Tibial nerve (tissue), 4 donors: ENCODE measurements around the gene FMN2. TPM values are rescaled to one million over a fixed set of nuclear protein-coding genes. Genes with fewer than 3 reads are reported as not detected.

Source experiments
- DNase-seq, 2 donors: peaks; one replicate each; pipeline ENCODE4 v3.0.0-alpha.2; 2019; ENCODE audit warnings: low spot score in 2 of 2
- H3K27ac ChIP-seq, 4 donors: fragments of 200-600 bp; sonication (generic) in 3 of 4; one replicate each; pipeline ENCODE4 v1.5.1; 2017 to 2019; ENCODE audit warnings: mild to moderate bottlenecking in 1 of 4
- H3K27me3 ChIP-seq, 2 donors: fragments of 200-600 bp; sonication (generic) in 1 of 2; one replicate each; pipeline versions ENCODE4 v1.5.1 to v1.6.0; 2017 to 2019
- H3K36me3 ChIP-seq, 3 donors: fragments of 200-600 bp; sonication (generic); one replicate each; pipeline ENCODE4 v1.5.1; 2018 to 2019
- H3K4me1 ChIP-seq, 4 donors: fragments of 200-600 bp; sonication (generic) in 3 of 4; one replicate each; pipeline ENCODE4 v1.5.1; 2017 to 2019
- H3K4me3 ChIP-seq, 4 donors: fragments of 200-600 bp; sonication (generic) in 3 of 4; one replicate each; pipeline ENCODE4 v1.5.1; 2017 to 2019; ENCODE audit warnings: mild to moderate bottlenecking in 1 of 4, moderate library complexity in 1 of 4
- H3K9me3 ChIP-seq, 4 donors: fragments of 200-600 bp; sonication (generic) in 3 of 4; one replicate each; pipeline ENCODE4 v1.5.1; 2017 to 2019
- CTCF ChIP-seq, 5 experiments: fragments of 200-600 bp in 3 of 5; fragments of 450-650 bp in 2 of 5; sonication (generic) in 3 of 5; IDR thresholded peaks; one replicate each; pipeline ENCODE4 v1.5.1; 2016 to 2019; ENCODE audit warnings: antibody characterized with exemption in 5 of 5, mild to moderate bottlenecking in 3 of 5, moderate library complexity in 2 of 5
- EP300 ChIP-seq, 2 donors: sonication (generic); formaldehyde crosslinking; IDR thresholded peaks; one replicate each; pipeline ENCODE4 v1.6.1; 2017; ENCODE audit warnings: antibody characterized with exemption in 2 of 2, mild to moderate bottlenecking in 1 of 2
- POLR2A ChIP-seq, 2 donors: fragments of 450-650 bp; IDR thresholded peaks; one replicate each; pipeline ENCODE4 v1.6.1; 2017; ENCODE audit warnings: antibody characterized with exemption in 2 of 2, mild to moderate bottlenecking in 2 of 2, moderate library complexity in 2 of 2
- WGBS, 2 donors: methylation state at CpG; one replicate each; pipeline ENCODE4 v1.1.5; 2018; 5-methylcytosine and 5-hydroxymethylcytosine counted together
- total RNA-seq, 4 donors: library from RNA; depleted of rRNA; stranded (reverse); fragments of >200 nt; gene quantifications; one replicate each; pipeline ENCODE4 v1.1.0, GENCODE V29; 2016

Gene FMN2
- total RNA-seq, 4 donors from 2014 or later = 16.7 to 24.9 (median 24.4) TPM

GRCh38 chr1:240295811-240296210, 204.1 kb downstream of the FMN2 start:
- H3K36me3 ChIP-seq = no peaks in the 10 kb centered on the region
- TF ChIP-seq CTCF (IDR thresholded peaks at IDR 0.05) = no peak
- TF ChIP-seq POLR2A (IDR thresholded peaks at IDR 0.05) = no peak
- no peak for TF ChIP-seq EP300 (IDR thresholded peaks at IDR 0.05)
- WGBS, 2 donors = 77 to 97% methylated on average over 2 of the region's 2 CpGs

GRCh38 chr1:240304466-240304865, 212.8 kb downstream of the FMN2 start:
- WGBS, 2 donors = 70 to 87% methylated on average over 5 of the region's 5 CpGs
- Histone ChIP-seq H3K9me3 (peaks cover 0 to 10% (median 0%) of the 10 kb centered on the region in 4 donors), H3K4me3 (no peak overlapping the region), H3K36me3 (no peaks in the 10 kb centered on the region), H3K27ac (no peak overlapping the region), H3K4me1 (no peaks in the 10 kb centered on the region), H3K27me3 (no peaks in the 10 kb centered on the region)
- no peak for DNase-seq
- TF ChIP-seq POLR2A (IDR thresholded peaks at IDR 0.05) = no peak
- TF ChIP-seq CTCF (IDR thresholded peaks at IDR 0.05) = no peak
- TF ChIP-seq EP300 (IDR thresholded peaks at IDR 0.05) = no peak

More at GRCh38 chr1:240295811-240296210, 204.1 kb downstream of the FMN2 start:
- Histone ChIP-seq H3K9me3 (no peaks in the 10 kb centered on the region), H3K27me3 (no peaks in the 10 kb centered on the region), H3K4me3 (no peak overlapping the region), H3K4me1 (peaks cover 0 to 15% (median 3%) of the 10 kb centered on the region in 4 donors), H3K27ac (no peak overlapping the region)
- DNase-seq = no peak

GRCh38 chr1:240306673-240307072, 215.0 kb downstream of the FMN2 start:
- no peak overlapping the region for H3K4me3 ChIP-seq
- no peaks in the 10 kb centered on the region for H3K27me3 ChIP-seq
- H3K27ac ChIP-seq = no peak overlapping the region
- TF ChIP-seq EP300 (IDR thresholded peaks at IDR 0.05) = no peak
- TF ChIP-seq POLR2A (IDR thresholded peaks at IDR 0.05) = no peak
- TF ChIP-seq CTCF (IDR thresholded peaks at IDR 0.05) = no peak
- WGBS, 2 donors = 72 to 84% methylated on average over 2 of the region's 2 CpGs
- DNase-seq = no peak
- H3K9me3 ChIP-seq = peaks cover 0 to 10% (median 0%) of the 10 kb centered on the region in 4 donors
- no peaks in the 10 kb centered on the region for H3K36me3 ChIP-seq
- peaks cover 0 to 5% (median 0%) of the 10 kb centered on the region in 4 donors for H3K4me1 ChIP-seq

GRCh38 chr1:240308096-240308495, 216.4 kb downstream of the FMN2 start:
- Histone ChIP-seq H3K27ac (no peak overlapping the region), H3K4me3 (no peak overlapping the region), H3K27me3 (no peaks in the 10 kb centered on the region), H3K4me1 (peaks cover 0 to 11% (median 0%) of the 10 kb centered on the region in 4 donors), H3K9me3 (peaks cover 0 to 10% (median 0%) of the 10 kb centered on the region in 4 donors), H3K36me3 (no peaks in the 10 kb centered on the region)
- 80 to 83% methylated on average over 3 of the region's 3 CpGs for WGBS, 2 donors
- DNase-seq = no peak
- TF ChIP-seq CTCF (IDR thresholded peaks at IDR 0.05) (no peak), POLR2A (IDR thresholded peaks at IDR 0.05) (no peak), EP300 (IDR thresholded peaks at IDR 0.05) (no peak)

- 73 to 82% methylated on average over 4 of the region's 4 CpGs for WGBS, 2 donors
- H3K9me3 ChIP-seq = no peaks in the 10 kb centered on the region
- H3K27ac ChIP-seq = no peak overlapping the region
- H3K36me3 ChIP-seq = no peaks in the 10 kb centered on the region
- TF ChIP-seq EP300 (IDR thresholded peaks at IDR 0.05) (no peak), CTCF (IDR thresholded peaks at IDR 0.05) (no peak), POLR2A (IDR thresholded peaks at IDR 0.05) (no peak)
- peaks cover 0 to 20% (median under 1%) of the 10 kb centered on the region in 4 donors for H3K4me1 ChIP-seq
- DNase-seq = no peak
- no peaks in the 10 kb centered on the region for H3K27me3 ChIP-seq
- H3K4me3 ChIP-seq = no peak overlapping the region
Observed at GRCh38 chr1:240309769-240310168, 218.1 kb downstream of the FMN2 start.
